Measurements from ENCODE around the gene NCOA1. TPM values are rescaled to one million over a fixed set of nuclear protein-coding genes. Genes with fewer than 3 reads are reported as not detected.

NCOA1 gene
- total RNA-seq, 2 experiments from 2014 or later, result 35.5 to 40.6 TPM

- no peaks in the 10 kb centered on the region for H3K4me1 ChIP-seq (ENCODE audit: insufficient read depth, low read length)
- TF ChIP-seq, protein P1, sequence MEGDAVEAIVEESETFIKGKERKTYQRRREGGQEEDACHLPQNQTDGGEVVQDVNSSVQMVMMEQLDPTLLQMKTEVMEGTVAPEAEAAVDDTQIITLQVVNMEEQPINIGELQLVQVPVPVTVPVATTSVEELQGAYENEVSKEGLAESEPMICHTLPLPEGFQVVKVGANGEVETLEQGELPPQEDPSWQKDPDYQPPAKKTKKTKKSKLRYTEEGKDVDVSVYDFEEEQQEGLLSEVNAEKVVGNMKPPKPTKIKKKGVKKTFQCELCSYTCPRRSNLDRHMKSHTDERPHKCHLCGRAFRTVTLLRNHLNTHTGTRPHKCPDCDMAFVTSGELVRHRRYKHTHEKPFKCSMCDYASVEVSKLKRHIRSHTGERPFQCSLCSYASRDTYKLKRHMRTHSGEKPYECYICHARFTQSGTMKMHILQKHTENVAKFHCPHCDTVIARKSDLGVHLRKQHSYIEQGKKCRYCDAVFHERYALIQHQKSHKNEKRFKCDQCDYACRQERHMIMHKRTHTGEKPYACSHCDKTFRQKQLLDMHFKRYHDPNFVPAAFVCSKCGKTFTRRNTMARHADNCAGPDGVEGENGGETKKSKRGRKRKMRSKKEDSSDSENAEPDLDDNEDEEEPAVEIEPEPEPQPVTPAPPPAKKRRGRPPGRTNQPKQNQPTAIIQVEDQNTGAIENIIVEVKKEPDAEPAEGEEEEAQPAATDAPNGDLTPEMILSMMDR (IDR thresholded peaks at IDR 0.05), result no peak
- no peaks in the 10 kb centered on the region for H3K27me3 ChIP-seq (ENCODE audit: control insufficient read depth in 1 of 2, insufficient read depth in 2 of 2, low read length in 2 of 2)
- ChIA-PET POLR2A (no interaction called here), CTCF (no interaction called here)
- H3K4me1 Mint-ChIP-seq (ENCODE audit: low read depth), result peaks cover 74% of the 10 kb centered on the region
- ATAC-seq (ENCODE audit: poor library complexity) (no peak), DNase-seq (no peak)
- peaks cover 22% of the 10 kb centered on the region for H3K36me3 Mint-ChIP-seq (ENCODE audit: low read depth)
- H3K4me3 ChIP-seq (ENCODE audit: low read length), result no peak overlapping the region
- no peaks in the 10 kb centered on the region for H3K36me3 ChIP-seq (ENCODE audit: insufficient read depth, low read length)
- no peaks in the 10 kb centered on the region for H3K9me3 ChIP-seq (ENCODE audit: control insufficient read depth in 1 of 2, insufficient read depth in 1 of 2, low read length in 2 of 2)
- H3K27ac ChIP-seq (ENCODE audit: low read depth in 1 of 2, low read length in 2 of 2), result no peak overlapping the region
- intact Hi-C loops (cut with DNase I, micrococcal nuclease), result no loop called here
- H3K4me3 Mint-ChIP-seq, result no peak overlapping the region
- no peaks in the 10 kb centered on the region for H3K27me3 Mint-ChIP-seq
- H3K9me3 Mint-ChIP-seq, result no peaks in the 10 kb centered on the region
- H3K27ac Mint-ChIP-seq, result no peak overlapping the region
Observed at GRCh38 chr2:24571828-24572442, 80.9 kb downstream of the NCOA1 start.

- intact Hi-C loops (cut with DNase I, micrococcal nuclease), result no loop called here
- CTCF ChIA-PET, result interaction anchor here (0.5 to 0.6 kb wide), 2 partner anchors 10 to 49 kb away, joined by 3 to 5 read pairs; no protein-coding TSS in a partner anchor
Observed at GRCh38 chr2:24576146-24576545, 85.1 kb downstream of the NCOA1 start.

GRCh38 chr2:24576617-24577016, 85.6 kb downstream of the NCOA1 start:
- H3K36me3 ChIP-seq (ENCODE audit: insufficient read depth, low read length), result no peaks in the 10 kb centered on the region
- no peaks in the 10 kb centered on the region for H3K4me1 ChIP-seq (ENCODE audit: insufficient read depth, low read length)
- no peak overlapping the region for H3K4me3 Mint-ChIP-seq
- H3K4me3 ChIP-seq (ENCODE audit: low read length), result no peak overlapping the region
- peaks cover 10% of the 10 kb centered on the region for H3K36me3 Mint-ChIP-seq (ENCODE audit: low read depth)
- H3K27ac Mint-ChIP-seq, result no peak overlapping the region
- no peaks in the 10 kb centered on the region for H3K9me3 Mint-ChIP-seq
- CTCF ChIA-PET, result no interaction called here
- no peak for DNase-seq
- no peak overlapping the region for H3K27ac ChIP-seq (ENCODE audit: low read depth in 1 of 2, low read length in 2 of 2)
- intact Hi-C loops (cut with DNase I, micrococcal nuclease), result no loop called here
- H3K27me3 ChIP-seq (ENCODE audit: control insufficient read depth in 1 of 2, insufficient read depth in 2 of 2, low read length in 2 of 2), result no peaks in the 10 kb centered on the region
- ATAC-seq (ENCODE audit: poor library complexity), result no peak
- TF ChIP-seq, protein P1 (IDR thresholded peaks at IDR 0.05), result no peak
- no peaks in the 10 kb centered on the region for H3K9me3 ChIP-seq (ENCODE audit: control insufficient read depth in 1 of 2, insufficient read depth in 1 of 2, low read length in 2 of 2)
- no peaks in the 10 kb centered on the region for H3K27me3 Mint-ChIP-seq
- POLR2A ChIA-PET, result interaction anchor here (0.6 kb wide), 1 partner anchor 50 kb away, joined by 3 read pairs; no protein-coding TSS in a partner anchor
- peaks cover 86% of the 10 kb centered on the region for H3K4me1 Mint-ChIP-seq (ENCODE audit: low read depth)

More at GRCh38 chr2:24576146-24576545, 85.1 kb downstream of the NCOA1 start:
- Histone ChIP-seq H3K27ac (ENCODE audit: low read depth in 1 of 2, low read length in 2 of 2) (no peak overlapping the region), H3K36me3 (ENCODE audit: insufficient read depth, low read length) (no peaks in the 10 kb centered on the region), H3K4me1 (ENCODE audit: insufficient read depth, low read length) (no peaks in the 10 kb centered on the region), H3K9me3 (ENCODE audit: control insufficient read depth in 1 of 2, insufficient read depth in 1 of 2, low read length in 2 of 2) (no peaks in the 10 kb centered on the region), H3K27me3 (ENCODE audit: control insufficient read depth in 1 of 2, insufficient read depth in 2 of 2, low read length in 2 of 2) (no peaks in the 10 kb centered on the region), H3K4me3 (ENCODE audit: low read length) (no peak overlapping the region)
- DNase-seq, result peak in 1 of 14 experiments; percentile 9
- peaks cover 83% of the 10 kb centered on the region for H3K4me1 Mint-ChIP-seq (ENCODE audit: low read depth)
- no peaks in the 10 kb centered on the region for H3K27me3 Mint-ChIP-seq
- H3K36me3 Mint-ChIP-seq (ENCODE audit: low read depth), result peaks cover 10% of the 10 kb centered on the region
- H3K9me3 Mint-ChIP-seq, result no peaks in the 10 kb centered on the region
- H3K27ac Mint-ChIP-seq, result no peak overlapping the region
- no peak overlapping the region for H3K4me3 Mint-ChIP-seq
- ATAC-seq (ENCODE audit: poor library complexity), result no peak
- TF ChIP-seq, protein P1 (IDR thresholded peaks at IDR 0.05), result no peak
- POLR2A ChIA-PET, result no interaction called here

Measured in CD4-positive, alpha-beta T cell (primary cell).